ENCODE data around the gene NDNF.

NDNF gene

DNA sequence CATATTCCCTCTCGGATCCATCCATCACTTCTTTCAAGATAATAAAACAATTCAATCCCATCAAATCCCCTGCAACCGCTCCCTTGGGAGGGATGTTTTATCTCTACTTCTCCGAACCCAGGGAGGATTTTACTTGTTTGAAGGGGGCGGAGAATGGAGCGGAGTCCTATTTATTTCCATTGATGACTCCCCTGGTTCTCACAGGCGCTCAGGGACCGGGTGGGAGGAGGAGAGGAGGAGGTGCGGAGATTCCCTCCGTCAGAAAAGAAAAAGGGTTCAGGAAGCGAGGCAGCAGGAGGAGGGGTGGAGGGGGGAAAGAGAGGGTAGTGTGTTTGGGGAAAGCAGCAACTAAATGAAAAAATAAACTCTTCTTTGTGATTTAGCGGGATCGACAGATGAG, 2.1 kb downstream of the NDNF start:
- DNase-seq, result no peak

DNA sequence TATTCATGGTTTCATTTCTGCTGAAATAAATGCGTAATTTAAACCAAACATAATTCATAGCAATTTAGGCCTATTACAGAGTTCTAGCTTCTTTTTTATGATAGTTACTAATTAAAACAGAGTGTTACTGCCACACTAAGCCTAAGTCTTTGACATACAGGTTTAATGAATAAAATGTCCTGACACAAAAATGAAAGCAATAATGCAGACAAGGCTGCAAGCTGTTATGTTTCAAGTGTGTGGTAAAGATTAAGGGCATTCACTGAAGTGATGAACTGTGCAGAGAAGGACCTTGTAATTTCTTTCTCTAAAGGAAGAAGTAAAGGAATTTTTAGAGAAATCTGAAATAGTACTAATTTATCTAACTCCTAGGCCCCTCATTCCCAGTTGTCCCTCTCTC, 2.9 kb downstream of the NDNF start:
- DNase-seq, result no peak

DNA sequence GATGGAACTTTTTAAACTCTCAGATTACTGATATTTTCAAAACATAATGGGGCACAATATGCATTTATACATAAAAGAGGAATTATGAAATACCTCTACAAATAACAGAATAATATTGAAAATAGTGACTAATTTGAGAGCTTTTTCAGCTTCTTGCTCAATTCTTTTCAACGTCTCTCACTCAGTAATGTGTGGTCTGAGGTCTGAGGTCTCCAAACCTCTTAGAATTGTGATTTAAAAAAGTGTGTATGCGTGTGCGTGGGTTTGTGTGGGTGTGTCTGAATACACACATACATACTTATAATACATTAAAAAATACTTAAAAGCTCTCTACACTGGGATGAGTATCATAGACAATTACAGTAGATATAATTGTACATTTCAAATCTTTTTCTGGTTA, 7.9 kb downstream of the NDNF start:
- DNase-seq, result no peak

GRCh38 chr4:121062521-121062920, 9.8 kb downstream of the NDNF start:
- no peak for DNase-seq

- no peak for DNase-seq
These were observed 10.5 kb downstream of the NDNF start for GRCh38 chr4:121061861-121062260.

- no peak for DNase-seq
These were observed 11.1 kb downstream of the NDNF start for GRCh38 chr4:121061215-121061614.

DNA sequence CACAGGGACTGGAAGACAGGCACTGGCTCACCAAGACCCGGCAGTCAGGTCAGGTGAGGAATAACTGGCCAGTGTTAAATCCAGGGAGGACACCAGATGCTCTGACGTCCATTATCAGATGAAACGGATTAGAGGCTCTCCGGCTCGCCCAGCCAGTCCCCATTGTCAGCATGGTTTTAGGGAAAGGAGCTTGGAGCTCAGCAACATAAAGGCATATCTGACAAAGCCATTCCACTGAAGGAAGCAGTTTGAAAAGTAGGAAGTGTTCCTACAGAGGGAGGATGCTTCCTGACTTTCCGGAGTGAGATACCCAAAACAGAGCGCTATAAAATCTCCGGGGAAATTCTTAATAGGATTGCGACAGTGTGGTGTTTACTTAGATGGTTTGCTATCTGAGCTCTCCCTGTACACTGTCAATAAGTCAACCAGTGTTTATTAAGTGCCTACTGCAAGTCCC, 14.8 kb downstream of the NDNF start:
- no peak for DNase-seq

GRCh38 chr4:121056066-121056465, 16.3 kb downstream of the NDNF start:
- DNase-seq, result no peak

DNA sequence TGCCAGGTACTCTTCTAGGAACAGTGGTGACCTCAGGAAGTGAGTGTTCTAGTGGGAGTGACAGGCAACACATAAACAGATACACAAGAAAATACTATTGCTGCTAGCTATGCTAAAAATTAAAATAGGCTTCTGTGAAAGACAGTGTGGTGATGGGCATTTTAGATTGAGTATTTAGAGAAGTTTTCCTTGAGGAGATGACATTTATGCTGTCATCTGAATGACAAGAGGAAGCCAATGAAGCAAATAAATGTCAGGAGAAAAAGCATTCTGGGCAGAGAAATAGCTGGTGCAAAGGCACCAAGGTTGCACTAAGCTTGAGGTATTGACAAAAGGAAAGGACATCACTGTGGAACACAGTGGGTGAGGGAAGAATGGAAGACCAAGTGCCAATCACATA, 18.0 kb downstream of the NDNF start:
- DNase-seq, result no peak

DNA sequence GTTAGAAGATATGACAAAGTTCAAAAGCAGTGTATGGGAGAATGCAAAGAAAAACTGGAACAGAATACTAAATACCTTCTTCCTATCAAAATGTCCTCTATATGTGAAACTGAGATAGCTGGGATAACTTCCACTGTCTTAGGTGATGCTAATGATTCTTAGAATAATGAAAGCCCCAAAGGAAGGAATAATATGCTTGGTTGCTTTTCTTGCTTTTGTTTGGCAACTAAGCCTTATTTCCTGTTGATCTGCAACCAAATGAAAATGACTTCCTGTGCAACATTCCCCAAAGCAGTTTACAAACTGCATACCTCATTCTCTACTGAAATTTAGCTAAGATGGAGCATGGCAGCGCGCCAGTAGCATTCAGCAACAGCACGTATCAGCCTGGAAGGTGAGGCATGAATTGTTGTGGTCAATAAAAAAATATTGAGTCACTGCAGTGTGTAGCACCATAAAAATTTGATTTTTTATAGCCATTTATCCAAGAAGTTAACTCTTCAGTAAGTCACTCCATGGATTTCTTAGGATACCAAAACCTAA, 18.7 kb downstream of the NDNF start:
- DNase-seq, result no peak

- no peak for DNase-seq
These were observed 22.0 kb downstream of the NDNF start for GRCh38 chr4:121050300-121050699.

GRCh38 chr4:121049072-121049599, 23.2 kb downstream of the NDNF start:
- no peak for DNase-seq

DNA sequence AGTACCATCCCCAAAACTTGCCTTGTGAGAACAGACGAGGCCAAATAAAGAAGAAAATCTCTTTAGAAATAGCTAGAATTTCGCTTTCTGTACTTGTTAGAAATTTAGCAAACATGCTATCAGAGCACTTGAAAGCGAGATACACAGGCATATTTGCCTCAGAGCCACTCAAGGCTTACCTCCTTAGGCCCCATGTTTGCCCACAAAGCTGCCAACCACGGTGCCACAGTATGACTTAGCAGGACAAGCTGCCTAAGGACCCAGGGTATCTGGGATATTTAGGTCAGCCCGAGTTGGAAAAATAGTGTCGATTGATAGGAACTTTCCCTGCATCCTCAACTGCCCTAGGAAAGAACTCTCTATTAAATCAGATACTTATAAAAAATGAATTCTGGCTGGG, 24.2 kb downstream of the NDNF start:
- DNase-seq, result no peak

DNA sequence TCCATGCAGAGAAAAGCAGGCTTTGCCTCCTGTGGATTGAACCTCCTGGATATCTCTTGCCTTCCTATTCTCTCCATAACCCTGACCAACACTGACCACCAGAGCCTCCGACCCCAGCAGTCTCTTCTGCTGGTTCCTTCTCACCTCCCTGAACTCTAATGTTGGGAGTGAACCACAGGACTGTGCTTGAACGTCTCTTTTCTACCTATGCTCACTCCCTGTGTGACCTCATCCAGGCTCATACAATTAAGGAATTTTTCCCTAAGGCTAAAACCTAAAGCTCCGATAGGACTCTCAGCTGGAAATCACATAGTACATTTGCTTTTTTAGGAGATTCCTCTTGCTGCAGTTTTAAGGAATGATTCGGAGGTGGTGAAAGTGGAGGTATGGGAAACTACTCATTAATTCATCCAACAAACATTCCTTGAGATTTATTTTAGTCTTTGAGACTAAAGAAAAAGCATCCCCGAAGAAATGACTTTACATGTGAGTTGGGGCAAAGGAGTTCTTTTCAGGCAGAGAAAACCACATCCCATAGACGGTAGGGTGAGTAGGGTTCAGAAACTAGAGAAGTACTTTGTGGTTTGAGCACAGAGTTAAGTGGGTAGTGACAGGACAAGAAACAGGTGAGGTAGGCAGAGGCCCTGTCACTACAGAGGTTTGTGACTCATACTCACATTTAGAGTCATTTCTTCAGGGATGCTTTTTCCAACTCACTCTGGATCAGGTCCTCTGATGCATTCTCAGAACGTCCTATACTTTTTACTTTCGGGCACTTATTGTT, 30.8 kb downstream of the NDNF start:
- no peak for DNase-seq

DNA sequence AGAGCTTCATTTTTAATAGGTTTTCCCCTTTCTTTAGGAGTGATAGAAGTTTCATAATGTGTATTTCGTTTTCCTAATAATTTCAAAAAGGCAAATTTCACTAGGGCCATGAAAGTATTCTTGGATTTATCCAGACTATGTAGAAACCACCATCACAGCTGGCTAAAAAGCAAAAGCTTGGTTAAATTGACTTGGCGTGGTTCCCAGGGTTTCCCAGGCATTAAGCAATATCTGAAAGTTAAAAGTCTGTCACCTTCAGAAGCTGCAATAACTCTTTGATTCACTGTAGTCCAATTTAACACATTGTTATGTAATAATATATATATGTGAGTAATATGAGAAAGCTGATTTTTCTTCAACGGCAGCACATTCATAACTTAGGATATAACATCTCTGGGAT, 38.3 kb downstream of the NDNF start:
- DNase-seq, result no peak

- DNase-seq, result no peak
These were observed 41.6 kb downstream of the NDNF start for GRCh38 chr4:121030711-121031110.

- no peak for DNase-seq
These were observed 42.2 kb downstream of the NDNF start for GRCh38 chr4:121030131-121030530.

DNA sequence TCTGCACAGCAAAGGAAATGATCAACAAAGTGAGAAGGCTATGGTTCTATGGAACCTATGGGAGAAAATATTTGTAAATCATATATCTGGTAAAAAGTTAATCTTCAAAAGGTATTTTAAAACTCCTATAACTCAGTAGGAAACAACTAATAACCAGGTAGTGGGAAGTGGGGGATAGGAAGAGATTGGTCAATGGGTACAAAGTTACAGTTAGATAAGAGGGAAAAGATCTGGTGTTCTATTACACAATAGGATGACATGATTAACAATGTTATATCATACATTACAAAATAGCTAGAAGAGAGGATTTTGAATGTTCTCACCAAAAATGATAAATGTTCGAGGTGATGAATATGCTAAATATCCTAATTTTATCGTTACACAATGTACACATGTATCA, 46.3 kb downstream of the NDNF start:
- DNase-seq, result no peak

- DNase-seq, result no peak
These were observed 46.8 kb downstream of the NDNF start for GRCh38 chr4:121025540-121025939.

DNA sequence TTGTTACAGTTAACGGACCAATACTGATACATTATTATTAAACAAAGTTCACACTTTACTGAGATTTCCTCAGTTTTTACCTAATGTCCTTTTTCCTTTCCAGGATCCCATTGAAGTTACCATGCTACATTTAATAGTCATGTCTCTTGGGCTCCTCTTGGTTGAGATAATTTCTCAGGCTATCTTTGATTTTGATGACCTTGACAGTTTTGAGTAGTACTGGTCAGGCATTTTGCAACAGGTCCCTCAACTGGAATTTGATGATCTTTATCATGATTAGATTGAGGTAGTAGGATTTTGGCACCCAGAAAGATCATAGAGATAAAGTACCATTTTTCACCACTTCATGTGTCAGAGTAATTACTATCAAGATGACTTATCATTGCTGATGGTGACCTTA, 53.8 kb downstream of the NDNF start:
- DNase-seq, result no peak

DNA sequence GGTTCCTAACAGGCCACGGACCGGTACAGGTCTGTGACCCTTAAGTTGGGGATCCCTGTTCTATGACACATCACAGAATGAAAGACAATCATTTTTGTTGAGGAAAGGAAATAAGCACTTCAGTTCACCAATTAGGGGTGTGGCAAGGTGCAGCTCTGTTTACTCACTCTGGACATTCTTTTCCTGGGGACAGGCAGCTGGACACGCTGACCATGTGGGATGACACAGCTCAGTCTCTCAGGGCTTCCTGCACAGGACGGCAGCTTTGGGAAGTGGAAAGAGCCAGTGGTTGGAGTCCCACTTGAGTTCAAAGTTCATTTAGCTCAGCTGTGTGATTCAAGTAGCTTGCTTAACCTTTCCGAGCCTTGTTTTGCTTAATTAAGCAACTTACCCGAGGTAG, 55.7 kb downstream of the NDNF start:
- no peak for DNase-seq

DNA sequence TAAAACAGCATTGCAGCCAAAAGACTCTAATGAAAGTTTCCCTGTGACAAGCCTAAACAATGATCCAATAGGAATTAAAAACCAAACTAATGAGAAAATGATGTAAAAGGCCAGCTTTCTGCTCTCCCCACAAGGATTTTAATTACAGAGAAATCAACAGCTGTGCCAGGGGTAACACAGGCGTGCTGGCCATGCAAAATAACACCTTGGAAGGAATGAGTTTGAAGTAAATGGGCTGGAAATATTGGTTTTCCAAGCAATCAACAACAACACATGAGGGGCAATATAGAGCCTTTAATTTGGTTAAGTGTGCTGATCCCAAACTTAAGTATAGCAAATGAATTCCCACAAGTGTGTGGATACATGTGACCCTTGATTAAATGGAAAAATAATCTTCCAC, 56.9 kb downstream of the NDNF start:
- no peak for DNase-seq

- no peak for DNase-seq
These were observed 57.8 kb downstream of the NDNF start for GRCh38 chr4:121014544-121014943.

- no peak for DNase-seq
These were observed 60.5 kb downstream of the NDNF start for GRCh38 chr4:121011780-121012340.

Measured in NCI-H748 treated with DMSO at 0.1 percent for 48 hours (cell line).